NCI-H2107 treated with DMSO at 0.1 percent for 48 hours (cell line): ENCODE measurements around the gene PLLP.

Source experiments
- DNase-seq: peaks from one replicate; lab custom pipeline; 2025; ENCODE audit not compliant: unreplicated experiment; lab: John Stamatoyannopoulos, UW

Gene PLLP

DNA sequence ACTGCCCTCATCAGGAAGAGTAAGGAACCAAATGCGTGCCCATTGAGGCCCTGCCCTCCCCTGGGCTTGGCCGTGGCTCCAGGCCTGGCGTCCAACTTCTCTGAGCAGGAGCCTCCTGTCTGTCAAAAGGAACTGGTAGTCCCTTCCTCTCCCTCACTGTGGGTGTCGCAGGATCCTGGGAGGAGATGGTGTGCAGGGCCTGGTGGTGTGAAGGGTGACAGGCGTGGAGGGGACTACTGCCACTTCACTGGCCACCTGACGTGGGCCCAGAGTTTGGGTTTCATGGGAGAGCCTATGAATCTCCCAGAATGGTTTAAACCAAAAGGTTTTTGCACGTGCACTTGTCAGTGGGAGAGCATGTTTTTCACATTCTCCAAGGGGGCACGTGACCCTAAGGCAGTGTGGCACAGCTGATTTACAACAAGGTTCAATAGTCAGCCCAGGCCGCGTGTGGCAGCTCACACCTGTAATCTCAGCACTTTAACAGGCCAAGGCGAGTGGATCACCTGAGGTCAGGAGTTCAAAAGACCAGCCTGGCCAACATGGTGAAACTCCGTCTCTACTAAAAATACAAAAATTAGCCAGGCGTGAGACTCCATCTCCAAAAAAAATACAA lies 26.9 kb downstream of the PLLP start:
- DNase-seq = no peak

DNA sequence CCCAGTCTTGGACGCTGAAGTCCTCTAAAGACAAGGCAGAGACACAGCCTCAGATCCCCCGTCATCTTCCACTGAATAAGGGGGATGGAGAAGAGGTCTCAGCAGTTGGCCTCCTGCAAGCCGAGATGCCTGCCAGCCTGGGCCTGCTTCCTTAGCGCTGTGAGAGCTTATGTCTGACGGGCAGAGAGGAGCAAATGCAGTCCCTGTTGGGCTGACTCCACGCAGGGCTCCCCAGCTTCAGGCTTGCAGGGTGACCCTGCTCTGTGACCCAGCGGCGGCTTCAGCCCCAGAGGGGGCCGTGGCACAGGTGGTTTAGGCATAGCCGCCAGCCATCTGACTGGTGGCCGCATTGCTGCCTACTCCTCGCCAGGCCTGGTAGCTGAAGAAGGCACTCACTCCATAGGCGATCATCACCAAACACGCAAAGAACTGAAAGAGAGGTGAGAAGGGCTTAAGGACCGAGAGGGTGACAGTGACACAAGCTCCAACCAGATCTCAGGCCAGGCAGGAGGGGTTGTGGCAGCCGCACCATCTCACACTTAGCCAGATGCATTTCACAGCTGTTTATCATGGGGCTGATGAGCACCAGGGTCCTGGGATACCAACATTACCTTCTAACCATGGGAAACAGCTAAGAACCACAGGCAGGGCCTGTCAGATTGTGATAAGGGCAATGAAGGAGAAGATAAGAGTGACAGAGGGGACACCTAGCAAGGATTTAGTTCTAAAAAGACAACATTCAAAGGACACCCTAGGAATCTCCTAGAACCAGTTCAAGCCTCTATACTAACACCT lies 27.7 kb downstream of the PLLP start:
- DNase-seq = no peak

DNA sequence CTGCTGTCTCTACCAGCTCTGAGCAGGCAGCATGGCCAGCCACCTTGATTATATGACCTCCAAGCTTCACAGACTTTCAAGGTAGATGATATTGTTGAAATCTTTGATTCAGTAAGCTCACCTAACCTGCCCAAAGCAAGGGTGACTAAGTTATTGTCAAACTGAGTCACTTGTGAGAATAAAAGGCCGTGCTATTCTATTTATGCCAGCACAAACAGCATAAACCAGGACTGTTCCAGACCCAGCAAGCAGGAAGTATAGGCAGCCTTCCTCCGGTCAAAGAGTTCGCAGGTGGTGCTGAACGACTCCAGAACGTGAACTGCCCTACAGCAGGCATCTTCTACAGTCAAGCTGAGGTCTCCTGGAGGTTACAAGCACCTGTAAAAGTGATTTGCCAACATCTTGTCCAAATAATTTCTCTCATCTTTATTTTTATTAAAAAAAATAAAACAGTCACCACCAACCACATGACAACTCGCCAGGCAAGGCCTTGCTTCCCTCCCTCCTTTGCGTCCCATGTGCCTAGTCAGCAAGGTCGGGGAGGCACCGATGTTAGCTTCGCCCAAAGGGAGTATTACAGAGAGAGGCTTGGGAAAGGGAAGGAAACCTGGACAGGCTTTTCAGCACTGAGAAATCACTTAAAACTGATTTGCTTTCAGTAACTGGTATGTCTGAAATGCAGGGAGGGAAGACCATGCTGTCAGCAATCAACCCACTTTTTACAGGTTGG lies 28.6 kb downstream of the PLLP start:
- no peak for DNase-seq

DNA sequence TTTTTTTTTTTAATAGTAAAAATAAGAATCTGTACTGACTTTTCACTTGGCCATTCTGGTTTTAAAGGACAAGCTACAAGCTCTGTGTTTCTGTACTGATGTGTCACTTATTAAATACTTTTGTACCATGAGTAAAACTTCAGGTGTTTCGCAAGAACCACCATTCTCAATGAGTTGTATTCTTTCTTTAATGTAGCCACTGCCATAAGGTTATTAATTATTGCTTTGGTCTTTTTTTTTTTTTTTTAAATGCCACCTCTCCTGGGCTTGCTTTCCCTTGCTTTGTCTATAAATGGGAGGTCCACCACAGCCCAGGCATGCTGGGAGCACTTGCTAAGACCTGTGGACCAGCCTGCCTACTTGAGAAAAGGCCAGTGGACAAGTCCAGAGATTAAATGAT lies 31.0 kb downstream of the PLLP start:
- DNase-seq = no peak

DNA sequence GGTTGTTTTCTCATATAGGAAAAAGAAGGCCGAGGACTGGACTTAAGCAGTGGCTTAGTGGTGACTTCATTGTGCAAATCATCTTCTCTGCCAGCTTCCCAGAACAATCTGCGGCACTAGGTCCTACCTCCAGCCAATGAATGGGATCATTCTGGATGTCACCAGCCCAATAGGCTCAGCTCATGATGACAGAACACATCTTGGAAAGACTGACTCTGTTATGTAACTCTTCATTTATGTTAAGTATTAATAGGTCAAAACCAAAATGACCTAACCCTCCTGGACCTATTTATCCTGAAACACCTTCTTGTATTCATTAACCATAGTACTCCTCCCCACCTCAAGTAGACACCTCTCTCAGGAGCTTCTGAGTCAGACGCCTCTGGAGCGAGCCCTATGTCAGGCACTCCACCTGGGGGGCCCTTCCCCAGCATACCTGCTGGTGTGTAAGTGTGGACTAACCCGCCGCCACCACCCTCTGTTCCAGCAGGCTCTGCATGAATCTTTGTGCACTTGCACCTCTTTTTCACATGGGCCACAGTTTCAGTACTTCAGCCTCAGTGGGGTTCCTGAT lies 32.2 kb downstream of the PLLP start:
- no peak for DNase-seq

DNA sequence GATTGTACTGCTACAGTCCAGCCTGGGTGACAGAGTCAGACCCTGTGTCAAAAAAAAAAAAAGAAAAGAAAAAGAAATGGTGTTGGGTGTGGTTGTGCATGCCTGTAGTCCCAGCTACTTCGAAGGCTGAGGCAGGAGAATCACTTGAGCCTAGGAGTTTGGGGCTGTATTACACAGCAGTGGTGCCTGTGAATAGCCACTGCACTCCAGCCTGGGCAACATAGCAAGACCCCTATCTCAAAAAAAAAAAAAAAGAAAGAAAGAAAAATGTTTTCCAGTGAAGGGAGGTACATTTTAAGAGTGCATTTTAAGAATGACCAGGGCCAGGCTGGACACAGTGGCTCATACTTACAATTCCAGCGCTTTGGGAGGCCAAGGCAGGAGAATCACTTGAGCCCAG lies 33.1 kb downstream of the PLLP start:
- DNase-seq = no peak

DNA sequence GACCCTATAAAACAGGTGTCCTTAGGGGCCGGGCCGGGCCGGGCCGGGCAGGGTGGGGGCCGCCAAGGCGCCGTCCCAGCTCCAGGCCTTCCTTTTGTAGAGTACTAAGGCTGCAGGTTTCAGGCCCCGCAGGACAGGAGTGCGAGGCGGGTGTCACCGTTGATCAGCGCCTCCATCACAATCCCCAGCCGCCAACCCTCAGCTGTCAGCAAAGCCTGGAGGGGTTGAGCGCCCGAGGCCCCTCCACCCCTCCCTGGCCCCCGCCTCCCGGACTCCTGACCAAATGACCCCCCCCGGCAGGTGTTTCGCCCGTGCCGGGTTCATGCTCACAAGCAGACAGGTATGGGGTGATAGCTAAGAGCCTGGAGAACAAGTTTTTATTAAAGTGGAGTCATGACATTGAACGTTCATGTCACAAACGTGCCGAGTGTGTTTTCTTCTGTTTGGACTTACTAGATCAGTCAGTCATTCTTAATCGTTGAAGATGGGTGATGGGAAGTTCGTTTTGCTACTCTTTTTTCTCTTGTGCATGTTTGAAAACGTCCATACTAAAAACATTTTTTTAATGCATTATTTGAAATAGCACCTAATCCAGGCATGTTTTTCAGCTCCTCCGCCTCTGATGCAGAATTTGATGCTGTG lies 38.9 kb downstream of the PLLP start:
- DNase-seq = peak; percentile 12

DNA sequence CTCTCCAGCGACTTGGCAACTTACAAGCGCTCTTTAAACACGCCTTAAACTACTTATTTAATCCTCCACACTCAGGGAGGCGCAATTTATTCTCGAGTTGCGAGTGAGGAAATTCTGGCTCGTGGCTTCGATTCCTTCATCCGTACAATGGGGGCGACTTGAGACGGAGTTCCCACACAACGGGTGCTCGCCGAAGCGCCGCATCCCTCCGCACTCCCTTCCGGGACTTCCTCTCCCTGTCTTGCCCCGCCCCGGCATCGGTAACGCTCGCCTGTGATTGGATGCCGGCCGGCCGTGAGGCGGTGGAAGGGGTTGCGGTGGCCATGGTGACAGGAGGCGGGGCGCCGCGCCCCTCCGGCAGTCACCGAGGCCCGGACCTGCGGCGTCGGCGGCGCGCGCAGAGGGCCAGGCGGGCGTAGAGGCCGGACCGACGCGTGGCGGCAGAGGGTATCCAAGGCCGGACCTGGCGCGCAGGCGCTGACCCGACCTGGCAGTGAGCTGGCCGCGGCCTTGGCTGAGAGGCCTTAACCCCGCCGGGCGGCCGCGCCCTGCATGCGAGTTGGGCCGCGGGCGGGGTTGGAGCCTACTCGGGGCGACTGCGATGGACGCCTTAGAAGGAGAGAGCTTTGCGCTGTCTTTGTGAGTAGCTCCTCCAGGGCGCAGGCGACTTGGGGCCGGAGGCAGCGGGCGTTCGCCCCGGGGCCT lies 39.6 kb downstream of the PLLP start, which contains the start of gene ARL2BP:
Gene ARL2BP (plus strand): TSS at position 493 of the 705 bp plus-strand sequence. CDS start 109 bp downstream, at position 602.
- peak; percentile 90 for DNase-seq

DNA sequence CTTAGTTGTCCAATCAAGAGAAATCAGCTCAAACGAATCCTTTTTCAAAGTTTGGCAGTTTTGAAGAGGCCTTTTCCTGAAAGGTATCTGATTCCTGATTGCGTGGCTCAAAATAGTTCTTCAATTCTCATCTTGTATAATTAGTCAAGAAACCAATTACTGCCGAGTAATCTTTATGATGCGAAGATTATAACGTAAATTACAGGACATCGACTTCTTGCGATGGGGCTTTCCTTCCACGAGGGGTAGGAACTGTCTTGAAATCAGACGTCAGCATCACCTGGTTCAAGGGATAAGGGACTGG lies 40.1 kb downstream of the PLLP start:
- DNase-seq = no peak

DNA sequence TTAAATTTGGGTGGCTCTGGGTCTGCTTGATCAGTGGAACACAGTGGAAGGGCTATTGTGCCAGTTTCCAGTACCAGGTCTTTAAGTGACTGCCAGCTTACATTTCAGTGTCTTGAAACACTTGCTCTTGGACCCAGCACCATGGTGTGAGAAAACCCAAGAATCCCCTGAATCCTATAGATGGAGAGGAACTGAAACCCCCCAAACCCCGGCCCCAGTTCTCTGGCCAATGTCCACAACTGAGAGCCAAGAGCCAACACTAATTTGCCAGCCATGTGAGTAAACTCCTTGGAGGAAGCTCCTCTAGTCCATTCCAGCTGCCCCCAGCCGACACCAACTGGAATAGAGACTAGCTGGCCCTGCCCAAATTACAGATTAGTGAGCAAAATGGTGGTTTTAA lies 41.8 kb downstream of the PLLP start:
- no peak for DNase-seq

DNA sequence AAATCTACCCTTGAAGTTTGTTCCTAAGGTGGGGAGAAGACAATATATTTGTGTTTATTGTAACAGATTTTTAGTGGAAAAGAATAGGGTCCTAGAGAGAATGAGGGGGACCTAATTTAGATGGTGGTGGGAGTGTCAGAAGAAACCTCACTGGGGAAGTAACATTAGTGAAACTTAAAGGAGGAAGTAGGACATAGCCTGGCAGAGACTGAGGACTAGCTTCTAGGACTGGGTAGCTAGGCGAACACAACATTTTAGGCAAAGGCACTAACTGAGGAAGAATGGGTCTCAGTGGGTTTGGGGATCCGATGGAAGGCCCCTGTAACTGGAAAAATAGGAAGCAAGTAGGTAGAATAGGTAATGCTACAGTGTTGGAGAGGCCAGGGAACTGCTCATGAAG lies 43.6 kb downstream of the PLLP start:
- DNase-seq = no peak

DNA sequence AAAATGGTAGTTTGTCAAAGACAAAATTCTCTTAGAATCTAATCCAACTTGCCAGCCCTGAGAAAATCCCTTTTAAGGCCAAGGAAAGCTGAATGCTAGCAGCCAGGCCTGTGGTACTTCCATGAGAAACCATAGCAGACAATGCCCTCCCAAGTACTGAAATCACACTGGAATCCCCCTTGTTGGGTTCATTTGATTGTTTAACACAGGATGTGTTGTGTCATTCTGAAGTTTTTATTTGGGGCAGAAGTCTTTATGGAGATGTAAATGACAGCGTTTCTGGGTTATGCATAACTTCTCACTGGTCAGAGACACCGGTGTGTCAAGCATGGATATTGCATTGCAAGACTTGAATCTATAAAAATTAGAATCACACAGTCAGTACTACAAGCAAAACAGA lies 45.4 kb downstream of the PLLP start:
- no peak for DNase-seq

DNA sequence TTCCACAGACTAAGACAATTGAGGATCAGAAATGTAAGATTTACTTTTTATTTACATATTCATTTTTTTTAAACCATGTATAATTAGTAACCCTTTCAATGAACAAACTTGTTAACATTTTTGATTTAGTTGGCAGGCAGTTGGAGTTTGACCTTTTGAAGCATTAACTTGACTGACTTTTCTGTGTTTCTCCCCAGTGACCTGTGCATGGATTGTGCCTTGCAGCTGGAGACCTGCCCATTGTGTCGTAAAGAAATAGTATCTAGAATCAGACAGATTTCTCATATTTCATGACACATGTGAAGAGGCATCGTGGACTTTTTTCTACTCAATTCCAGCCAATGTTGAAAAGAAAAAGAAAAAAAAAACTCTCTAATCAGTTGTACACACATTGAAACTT lies 45.8 kb downstream of the PLLP start:
- DNase-seq = no peak

DNA sequence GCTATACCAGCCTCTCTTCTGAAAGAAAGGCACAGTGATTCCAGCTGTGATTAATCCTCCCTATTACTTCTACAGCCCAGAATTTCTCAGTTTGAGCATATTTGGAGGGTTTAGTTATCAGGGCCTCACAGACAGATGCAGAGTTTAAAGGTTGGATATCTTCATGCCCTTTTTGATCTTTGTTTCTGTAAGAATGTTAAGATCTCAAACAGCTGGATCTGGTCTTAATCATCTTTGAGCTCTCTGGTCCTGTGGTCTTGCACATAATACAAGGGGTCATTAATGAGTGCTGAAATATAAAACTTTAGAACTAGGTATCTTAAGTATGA lies 48.5 kb downstream of the PLLP start:
- no peak for DNase-seq

DNA sequence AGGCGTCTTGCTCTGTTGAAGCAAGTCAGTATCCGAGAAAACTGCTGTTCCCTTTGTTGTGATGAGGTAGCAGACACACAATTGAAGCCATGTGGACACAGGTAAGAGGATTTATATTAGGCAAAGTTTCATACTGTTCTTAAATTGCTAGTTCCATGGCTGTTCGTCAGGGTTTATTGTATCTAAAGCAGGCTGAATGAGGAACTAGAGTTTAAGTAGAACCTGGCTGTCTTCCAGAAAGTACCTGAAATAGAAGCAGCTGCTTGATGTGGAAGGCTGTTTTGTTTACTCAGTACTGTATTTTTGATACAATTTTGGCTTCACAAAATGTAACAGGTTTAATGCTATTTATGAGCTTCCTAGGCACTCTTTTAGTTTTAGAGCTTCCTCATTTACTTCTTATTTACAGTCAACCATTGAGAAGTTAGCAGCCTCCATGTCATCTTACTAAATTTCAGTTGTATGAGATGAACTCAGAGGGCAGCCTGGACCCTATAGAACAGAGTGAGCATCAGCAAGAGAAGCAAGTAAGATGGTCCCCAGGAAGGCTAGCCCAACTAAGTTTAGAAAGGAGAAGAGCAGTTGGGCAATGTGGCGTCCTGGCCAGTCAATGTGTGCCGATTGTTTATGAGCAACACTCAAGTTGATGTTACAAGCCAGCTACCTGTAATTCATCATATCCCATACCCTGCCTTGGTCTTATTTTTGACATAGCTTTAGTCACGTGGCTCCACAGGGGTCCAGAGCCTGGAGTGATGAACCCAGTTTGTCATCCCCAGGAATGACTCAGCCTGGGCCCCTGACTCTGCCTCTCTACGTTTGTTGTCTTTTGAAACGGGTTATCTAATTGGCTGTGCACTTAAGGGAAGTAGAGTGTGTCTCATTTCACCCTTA lies 49.1 kb downstream of the PLLP start:
- peak; percentile 98 for DNase-seq

DNA sequence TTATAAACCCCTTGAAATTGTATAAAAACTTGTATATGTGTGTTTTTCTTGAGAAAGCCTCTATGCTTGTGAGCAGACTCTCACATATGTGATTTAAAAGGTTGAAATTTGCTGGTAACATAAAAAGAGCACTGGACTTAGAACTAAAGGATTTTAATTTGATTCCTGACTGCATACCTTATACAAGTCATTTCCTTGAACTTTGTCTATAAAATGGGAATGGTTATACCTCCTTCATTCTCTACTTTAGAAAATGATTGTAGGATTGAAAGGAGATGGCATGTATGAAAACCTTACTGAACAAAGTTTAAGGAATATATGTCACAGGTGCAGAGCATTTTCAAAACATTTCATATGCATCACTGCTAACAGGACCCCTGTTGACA lies 49.8 kb downstream of the PLLP start:
- DNase-seq = no peak

DNA sequence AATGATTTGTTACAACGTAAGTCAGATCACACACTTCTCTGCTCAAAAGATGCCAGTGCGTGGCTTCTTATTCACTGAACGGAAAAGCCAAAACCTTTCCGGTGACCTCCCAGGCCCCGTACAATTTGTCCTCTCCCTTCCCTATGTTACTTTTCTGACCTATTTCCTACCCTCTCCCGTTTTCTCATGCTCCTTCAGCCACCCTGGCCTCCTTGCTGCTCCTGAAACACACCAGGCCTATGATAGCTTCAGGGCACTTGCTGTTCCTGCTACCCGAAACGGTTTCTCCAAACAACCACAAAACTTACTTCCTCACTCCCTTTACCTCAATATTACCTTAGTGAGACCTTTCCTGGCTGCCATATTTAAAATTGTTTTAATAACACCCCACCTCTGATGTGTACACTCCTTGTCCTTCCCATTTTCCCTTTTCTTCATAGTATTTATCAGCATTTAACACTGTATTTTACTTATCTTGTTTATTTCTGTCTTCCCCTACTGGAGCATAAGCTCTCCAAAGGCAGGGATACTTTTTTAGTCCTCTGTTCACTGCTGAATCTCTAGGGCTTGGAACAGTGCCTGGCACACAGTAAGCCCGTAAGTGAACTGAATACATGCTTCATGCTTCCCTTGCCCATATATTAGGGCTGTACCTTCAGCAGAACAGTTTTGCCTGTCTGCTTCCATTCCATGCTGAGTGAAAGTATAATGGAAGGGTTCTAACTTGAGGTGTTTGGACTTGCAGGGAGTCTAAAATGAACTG lies 50.3 kb downstream of the PLLP start:
- no peak for DNase-seq

DNA sequence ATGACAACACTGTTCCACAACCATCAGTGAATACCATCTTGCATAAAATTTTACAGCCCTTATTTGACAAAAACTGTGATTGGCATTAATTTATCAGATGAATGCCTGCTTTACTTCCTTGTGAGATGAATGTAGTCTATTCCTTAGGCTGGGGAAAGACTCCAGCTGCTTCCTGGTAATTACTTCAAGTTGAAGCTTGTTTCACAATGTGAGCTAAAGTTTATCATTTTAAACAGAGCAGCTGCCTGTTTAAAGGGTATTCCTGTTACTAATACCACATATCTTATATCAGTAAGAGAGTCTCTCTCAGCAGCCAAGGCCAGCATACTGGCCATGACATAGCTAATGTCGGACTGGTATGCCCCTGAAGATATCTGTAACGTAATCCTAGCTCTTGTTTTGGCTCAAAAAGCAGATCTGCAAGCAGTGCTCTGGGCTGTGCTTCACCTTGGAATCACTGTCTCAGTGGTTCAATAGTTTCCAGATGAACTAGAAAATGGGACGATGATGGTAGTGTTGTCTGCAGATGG lies 52.6 kb downstream of the PLLP start:
- no peak for DNase-seq

DNA sequence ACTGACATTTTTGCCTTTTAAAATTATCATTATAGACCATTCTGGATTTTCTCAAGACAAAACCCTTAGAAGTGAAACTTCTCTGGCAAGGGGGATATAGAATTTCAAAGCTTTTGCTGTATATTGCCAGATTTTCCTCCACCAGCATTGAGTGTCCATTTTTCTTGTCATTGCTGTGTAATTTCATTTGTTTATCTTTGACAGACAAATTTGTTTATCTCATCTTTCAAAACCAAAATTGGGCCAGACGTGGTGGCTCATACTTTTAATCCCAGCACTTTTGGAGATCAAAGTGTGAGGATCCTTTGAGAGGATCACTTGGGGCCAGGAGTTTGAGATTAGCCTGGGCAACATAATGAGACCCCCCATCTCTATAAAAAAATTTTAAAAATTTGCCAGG lies 55.4 kb downstream of the PLLP start:
- DNase-seq = no peak
